Measurements from ENCODE around the gene MLLT3.
"Not testable (repeated sequence)": the region's sequence is repeated elsewhere in the genome, so short reads cannot be mapped to it uniquely, and the experiment has no call there.

MLLT3 gene

GRCh38 chr9:20593537-20593936 lies 28.8 kb downstream of the MLLT3 start:
- no peak for DNase-seq (ENCODE audit: low read depth)

GRCh38 chr9:20593105-20593504 lies 29.2 kb downstream of the MLLT3 start:
- DNase-seq (ENCODE audit: low read depth), result no peak

- no peak for DNase-seq (ENCODE audit: low read depth)
Measured at GRCh38 chr9:20592673-20593072, 29.6 kb downstream of the MLLT3 start.

GRCh38 chr9:20591223-20591622 lies 31.1 kb downstream of the MLLT3 start:
- no peak for DNase-seq (ENCODE audit: low read depth)

GRCh38 chr9:20584968-20585643 lies 37.2 kb downstream of the MLLT3 start:
- DNase-seq (ENCODE audit: low read depth), result no peak

GRCh38 chr9:20583088-20583487 lies 39.2 kb downstream of the MLLT3 start:
- DNase-seq (ENCODE audit: low read depth), result not testable (repeated sequence)

GRCh38 chr9:20582150-20582549 lies 40.1 kb downstream of the MLLT3 start:
- DNase-seq (ENCODE audit: low read depth), result no peak

GRCh38 chr9:20580673-20581072 lies 41.6 kb downstream of the MLLT3 start:
- no peak for DNase-seq (ENCODE audit: low read depth)

GRCh38 chr9:20579524-20580314 lies 42.6 kb downstream of the MLLT3 start:
- DNase-seq (ENCODE audit: low read depth), result no peak

- no peak for DNase-seq (ENCODE audit: low read depth)
Measured at GRCh38 chr9:20573023-20573422, 49.3 kb downstream of the MLLT3 start.

GRCh38 chr9:20570756-20571155 lies 51.5 kb downstream of the MLLT3 start:
- DNase-seq (ENCODE audit: low read depth), result no peak

- DNase-seq (ENCODE audit: low read depth), result no peak
Measured at GRCh38 chr9:20570087-20570486, 52.2 kb downstream of the MLLT3 start.

GRCh38 chr9:20569525-20569924 lies 52.8 kb downstream of the MLLT3 start:
- DNase-seq (ENCODE audit: low read depth), result no peak

- no peak for DNase-seq (ENCODE audit: low read depth)
Measured at GRCh38 chr9:20568400-20568799, 53.9 kb downstream of the MLLT3 start.

- no peak for DNase-seq (ENCODE audit: low read depth)
Measured at GRCh38 chr9:20566401-20566800, 55.9 kb downstream of the MLLT3 start.

GRCh38 chr9:20564650-20565049 lies 57.6 kb downstream of the MLLT3 start:
- DNase-seq (ENCODE audit: low read depth), result no peak

- DNase-seq (ENCODE audit: low read depth), result no peak
Measured at GRCh38 chr9:20563917-20564316, 58.4 kb downstream of the MLLT3 start.

GRCh38 chr9:20562051-20562450 lies 60.2 kb downstream of the MLLT3 start:
- no peak for DNase-seq (ENCODE audit: low read depth)

GRCh38 chr9:20561531-20561930 lies 60.8 kb downstream of the MLLT3 start:
- no peak for DNase-seq (ENCODE audit: low read depth)

GRCh38 chr9:20559231-20559890 lies 62.9 kb downstream of the MLLT3 start:
- no peak for DNase-seq (ENCODE audit: low read depth)

GRCh38 chr9:20558566-20559016 lies 63.7 kb downstream of the MLLT3 start:
- no peak for DNase-seq (ENCODE audit: low read depth)

- DNase-seq (ENCODE audit: low read depth), result no peak
Measured at GRCh38 chr9:20557890-20558565, 64.3 kb downstream of the MLLT3 start.
